IgD-negative memory B cell (primary cell): ENCODE results near the gene SHROOM2. TPM values are rescaled to one million over a fixed set of nuclear protein-coding genes. Genes with fewer than 3 reads are reported as not detected.

Experiments
- H3K27ac Mint-ChIP-seq, 3 donors: one replicate each; pipeline ENCODE4 v1.8.0; 2020 to 2022; ENCODE audit warnings: mild to moderate bottlenecking in 3 of 3, mixed read lengths in 3 of 3, moderate library complexity in 1 of 3
- H3K27me3 Mint-ChIP-seq: one replicate; pipeline ENCODE4 v1.8.0; 2021; ENCODE audit warnings: mixed read lengths
- H3K36me3 Mint-ChIP-seq: one replicate; pipeline ENCODE4 v1.8.0; 2020; ENCODE audit warnings: mild to moderate bottlenecking, mixed read lengths
- H3K4me1 Mint-ChIP-seq, 3 donors: one replicate each; pipeline ENCODE4 v1.8.0; 2020 to 2022; ENCODE audit warnings: mixed read lengths in 3 of 3, mild to moderate bottlenecking in 1 of 3
- H3K4me3 Mint-ChIP-seq, 4 donors: one replicate each; pipeline ENCODE4 v1.8.0; 2020 to 2022; ENCODE audit warnings: mild to moderate bottlenecking in 4 of 4, mixed read lengths in 4 of 4, moderate library complexity in 3 of 4
- H3K9me3 Mint-ChIP-seq, 3 donors: one replicate each; pipeline ENCODE4 v1.8.0; 2020 to 2021; ENCODE audit warnings: mixed read lengths in 3 of 3, mild to moderate bottlenecking in 1 of 3
- polyA plus RNA-seq: library from polyadenylated mRNA; unstranded; fragments of 300-500 nt; fragmentation: Illumina TruSeq; gene quantifications from one replicate; pipeline ENCODE4 v1.2.3, GENCODE V29; 2021

Gene SHROOM2
- polyA plus RNA-seq, 1 donor from 2014 or later = not detected

DNA sequence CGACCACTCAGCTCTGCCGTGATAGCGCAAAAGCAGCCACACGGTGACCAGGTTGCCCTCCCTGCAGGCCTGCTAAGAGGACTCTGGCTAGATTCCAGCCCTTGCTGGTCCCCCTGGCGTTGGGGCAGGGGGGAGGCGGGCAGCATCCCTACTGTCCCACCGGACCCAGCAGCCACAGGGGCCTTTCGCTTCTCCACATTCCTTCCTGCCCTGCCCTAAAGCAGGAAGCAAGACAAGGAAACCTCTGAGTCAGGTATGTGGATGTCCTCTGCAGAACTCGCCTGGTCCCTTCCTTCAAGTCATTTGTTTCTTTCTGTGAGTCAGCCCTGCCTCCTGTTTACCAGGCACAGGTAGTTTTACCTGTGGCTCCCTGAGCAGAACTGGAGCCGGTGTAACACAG is 120.7 kb downstream of the SHROOM2 start:
- no peak overlapping the region for H3K4me3 Mint-ChIP-seq
- peaks cover 1% of the 10 kb centered on the region for H3K36me3 Mint-ChIP-seq
- no peaks in the 10 kb centered on the region for H3K9me3 Mint-ChIP-seq
- no peaks in the 10 kb centered on the region for H3K4me1 Mint-ChIP-seq
- no peaks in the 10 kb centered on the region for H3K27me3 Mint-ChIP-seq
- H3K27ac Mint-ChIP-seq = no peak overlapping the region

DNA sequence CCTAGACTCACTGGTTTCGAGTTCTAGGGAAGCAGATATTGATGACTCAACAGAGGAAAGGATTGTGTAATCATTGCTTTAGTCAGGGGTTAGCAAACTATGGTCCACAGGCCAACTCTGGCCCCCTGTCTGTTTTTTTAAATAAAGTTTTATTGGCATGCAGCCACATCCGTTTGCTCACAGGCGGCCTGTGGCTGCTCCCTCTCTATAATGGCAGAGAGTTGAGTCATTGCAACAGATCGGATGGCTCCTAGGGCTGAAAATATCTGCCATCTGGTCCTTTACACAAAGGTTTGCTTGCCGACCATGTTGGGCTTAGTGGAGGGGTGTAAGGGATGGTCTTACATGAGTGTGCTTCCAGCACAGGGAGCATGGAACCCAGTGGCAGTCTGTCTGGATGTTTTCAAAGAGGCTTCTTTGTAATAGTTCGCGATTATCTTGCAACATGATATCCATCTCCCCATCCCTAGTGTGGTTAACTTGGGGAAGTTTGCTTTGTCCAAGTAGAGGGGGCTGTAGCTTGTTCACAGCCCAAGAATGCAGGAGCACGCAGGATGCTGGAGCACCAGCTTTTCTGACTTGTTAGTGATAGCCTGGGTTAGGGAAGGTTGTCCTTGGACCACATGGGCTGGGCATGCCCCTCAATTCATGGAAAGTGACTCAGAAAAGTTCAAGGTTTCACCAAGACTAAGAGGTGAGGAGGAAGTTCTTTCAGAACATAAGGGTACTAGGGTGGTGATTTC is 121.6 kb downstream of the SHROOM2 start:
- Mint-ChIP-seq H3K4me1 (peaks cover 0 to 2% (median 0%) of the 10 kb centered on the region in 3 donors), H3K9me3 (no peaks in the 10 kb centered on the region), H3K27ac (no peak overlapping the region), H3K27me3 (no peaks in the 10 kb centered on the region), H3K36me3 (peaks cover 1% of the 10 kb centered on the region), H3K4me3 (no peak overlapping the region)

DNA sequence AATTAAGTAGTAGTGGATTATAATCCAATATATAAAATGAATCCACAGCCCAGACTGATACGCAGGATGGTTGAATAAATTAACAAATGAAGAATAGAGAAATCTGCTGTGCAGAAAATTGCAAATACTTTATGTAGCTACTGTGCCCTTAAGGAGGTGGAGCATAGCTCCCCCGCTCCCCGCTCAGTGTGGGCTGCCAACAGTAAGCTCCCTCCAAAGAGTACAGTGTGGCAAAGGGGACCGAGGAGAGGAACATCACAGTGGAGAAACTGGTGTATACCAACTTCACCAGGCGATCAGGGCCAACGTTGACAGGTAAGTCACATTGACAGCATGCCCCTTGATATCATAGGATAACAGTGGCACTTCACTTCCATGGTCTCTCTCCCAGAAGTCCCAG is 123.0 kb downstream of the SHROOM2 start:
- H3K9me3 Mint-ChIP-seq = no peaks in the 10 kb centered on the region

DNA sequence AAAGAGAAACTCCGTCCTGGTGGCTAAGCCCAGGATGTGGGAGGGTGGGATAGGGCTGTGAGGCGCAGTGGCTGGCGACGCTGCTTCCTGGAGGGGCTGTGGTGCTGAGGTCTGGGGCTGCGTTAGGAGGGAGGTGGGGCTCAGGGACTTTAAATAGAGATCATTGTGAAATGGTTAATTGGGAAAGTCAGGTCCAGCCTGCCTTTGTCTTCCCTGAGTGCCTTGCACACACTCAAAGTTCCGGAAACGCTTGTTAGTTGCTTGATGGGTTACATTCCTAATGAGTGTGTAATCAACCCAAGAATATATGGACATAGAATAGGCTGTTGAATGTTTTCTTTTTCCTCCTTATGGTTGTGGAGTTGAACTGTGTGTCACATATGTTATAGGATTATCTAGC is 125.3 kb downstream of the SHROOM2 start:
- Mint-ChIP-seq H3K4me3 (no peak overlapping the region), H3K27ac (no peak overlapping the region), H3K4me1 (peaks cover 0 to 2% (median 0%) of the 10 kb centered on the region in 3 donors), H3K36me3 (peaks cover 1% of the 10 kb centered on the region), H3K9me3 (no peaks in the 10 kb centered on the region), H3K27me3 (no peaks in the 10 kb centered on the region)

More for the DNA sequence above, 123.0 kb downstream of the SHROOM2 start:
- Mint-ChIP-seq H3K4me1 (peaks cover 0 to 2% (median 0%) of the 10 kb centered on the region in 3 donors), H3K36me3 (peaks cover 1% of the 10 kb centered on the region), H3K4me3 (no peak overlapping the region), H3K27me3 (no peaks in the 10 kb centered on the region), H3K27ac (no peak overlapping the region)

DNA sequence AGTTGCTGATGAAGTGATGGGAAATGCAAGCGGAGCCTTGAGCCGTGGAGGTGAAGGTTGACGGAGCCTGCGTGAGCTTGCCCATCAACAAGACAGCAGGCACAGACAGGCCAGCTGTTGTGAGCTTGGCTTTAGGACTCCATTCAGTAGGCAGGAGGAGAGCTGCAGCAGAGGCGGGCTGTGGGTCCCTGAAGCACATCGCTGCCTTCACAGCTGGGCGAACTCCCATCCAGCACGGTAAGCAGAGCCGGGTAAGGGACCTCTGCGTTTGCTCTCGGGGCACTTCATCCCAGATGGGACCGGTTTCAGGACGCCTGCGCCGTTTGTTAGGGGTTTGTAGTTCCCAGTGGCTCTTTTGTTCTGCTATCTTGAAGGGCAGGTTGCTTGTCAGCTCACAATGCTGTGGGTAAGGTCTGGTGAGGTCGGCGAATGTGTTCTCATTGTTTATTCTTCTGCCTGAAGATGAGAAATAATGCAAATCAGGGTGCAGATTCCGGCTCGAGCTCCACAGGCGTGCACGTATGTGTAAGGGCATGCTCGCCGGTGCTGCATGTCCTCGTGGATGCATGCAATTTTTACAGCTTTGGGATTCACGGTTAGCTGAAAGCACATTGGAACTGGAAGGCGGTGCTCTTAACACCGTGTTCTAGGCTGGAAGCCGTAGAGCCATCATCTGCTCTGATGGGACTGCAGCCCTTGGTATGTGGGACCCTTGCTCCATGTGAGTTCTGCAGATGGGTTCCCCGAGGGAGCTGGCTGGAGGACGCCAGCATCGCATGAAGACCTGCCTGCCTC is 126.3 kb downstream of the SHROOM2 start:
- peaks cover 1% of the 10 kb centered on the region for H3K36me3 Mint-ChIP-seq
- H3K4me1 Mint-ChIP-seq = peaks cover 0 to 2% (median 0%) of the 10 kb centered on the region in 3 donors
- no peaks in the 10 kb centered on the region for H3K9me3 Mint-ChIP-seq
- H3K4me3 Mint-ChIP-seq = peak overlapping the region in 3 of 4 donors; percentile 4 to 35 (median 7)
- H3K27me3 Mint-ChIP-seq = no peaks in the 10 kb centered on the region
- H3K27ac Mint-ChIP-seq = no peak overlapping the region

DNA sequence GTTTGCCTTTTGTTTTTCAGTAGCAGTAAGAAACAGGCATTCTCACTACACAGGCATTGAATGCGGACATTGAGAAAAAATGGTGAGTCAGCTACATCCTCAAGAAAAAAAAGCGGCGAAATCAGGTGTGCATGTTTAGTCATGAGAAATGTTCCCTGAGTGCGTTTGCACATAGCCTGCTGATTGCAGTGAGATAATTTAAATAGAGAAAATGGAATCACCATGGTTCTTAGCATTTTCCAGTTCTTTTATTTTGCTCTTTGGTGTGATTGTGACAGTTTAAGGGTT is 126.9 kb downstream of the SHROOM2 start:
- H3K27ac Mint-ChIP-seq = no peak overlapping the region
- no peaks in the 10 kb centered on the region for H3K9me3 Mint-ChIP-seq

DNA sequence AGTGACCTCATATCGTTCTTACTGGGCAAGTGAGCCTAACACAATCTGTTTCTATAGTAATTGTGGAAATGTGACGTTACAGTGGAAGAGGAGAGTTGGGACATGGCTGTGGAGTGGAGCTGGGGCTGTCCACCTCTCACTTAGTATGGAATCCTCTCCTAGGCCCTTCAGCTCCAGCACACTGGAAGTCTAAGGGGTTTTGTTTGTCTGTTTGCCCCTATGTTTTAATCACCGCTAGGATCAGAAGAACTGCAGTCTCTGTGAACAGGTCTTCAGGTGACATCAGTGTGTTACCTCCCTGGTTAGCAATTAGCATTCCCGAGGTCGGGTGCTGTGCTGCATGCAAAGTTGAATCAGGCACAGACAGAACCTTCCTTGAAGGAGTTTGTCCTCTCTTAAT is 131.6 kb downstream of the SHROOM2 start:
- Mint-ChIP-seq H3K27me3 (no peaks in the 10 kb centered on the region), H3K9me3 (peaks cover 0 to 3% (median 1%) of the 10 kb centered on the region in 3 donors), H3K4me3 (no peak overlapping the region), H3K4me1 (no peaks in the 10 kb centered on the region), H3K27ac (no peak overlapping the region), H3K36me3 (no peaks in the 10 kb centered on the region)

More for the DNA sequence above, 126.9 kb downstream of the SHROOM2 start:
- no peak overlapping the region for H3K4me3 Mint-ChIP-seq
- no peaks in the 10 kb centered on the region for H3K27me3 Mint-ChIP-seq
- peaks cover under 1% of the 10 kb centered on the region for H3K36me3 Mint-ChIP-seq
- peaks cover 0 to 2% (median 0%) of the 10 kb centered on the region in 3 donors for H3K4me1 Mint-ChIP-seq

DNA sequence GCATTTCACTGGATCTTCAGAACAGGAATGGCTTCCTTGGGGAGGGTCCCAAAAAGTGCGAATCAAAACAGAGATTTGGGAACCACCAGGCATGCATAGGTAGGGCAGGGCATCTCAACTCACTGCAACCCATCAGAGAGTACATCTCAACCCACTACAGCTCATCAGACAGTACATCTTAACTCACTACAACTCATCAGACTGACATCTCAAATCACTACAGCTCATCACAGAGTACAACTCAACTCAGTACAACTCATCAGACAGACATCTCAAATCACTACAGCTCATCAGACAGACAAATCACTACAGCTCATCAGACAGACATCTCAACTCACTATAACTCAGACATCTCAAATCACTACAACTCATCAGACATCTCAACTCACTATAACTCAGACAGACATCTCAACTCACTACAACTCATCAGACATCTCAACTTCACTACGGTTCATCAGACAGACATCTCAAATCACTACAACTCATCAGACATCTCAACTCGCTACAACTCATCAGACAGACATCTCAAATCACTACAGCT is 133.5 kb downstream of the SHROOM2 start:
- Mint-ChIP-seq H3K27ac (no peak overlapping the region), H3K4me3 (no peak overlapping the region), H3K27me3 (no peaks in the 10 kb centered on the region), H3K9me3 (peaks cover 0 to 3% (median 1%) of the 10 kb centered on the region in 3 donors), H3K4me1 (no peaks in the 10 kb centered on the region), H3K36me3 (no peaks in the 10 kb centered on the region)

DNA sequence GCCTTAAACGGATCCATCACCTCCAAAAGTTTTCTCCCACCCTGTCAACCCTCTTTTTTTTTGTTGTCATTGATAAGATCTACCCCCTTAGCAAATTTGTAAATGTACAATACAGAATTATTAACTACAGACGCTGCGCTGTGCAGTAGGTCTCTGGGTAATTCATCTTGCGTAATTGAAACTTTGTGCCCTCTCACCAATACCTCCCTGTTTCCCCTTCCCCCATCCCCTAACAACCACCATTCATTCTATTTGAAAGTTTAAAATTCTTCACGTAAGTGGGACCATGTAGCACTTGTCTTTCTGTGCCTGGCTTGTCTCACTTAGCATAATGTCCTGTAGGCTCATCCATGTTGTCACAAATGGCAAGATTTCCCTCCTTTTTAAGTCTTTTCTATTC is 135.2 kb downstream of the SHROOM2 start:
- peaks cover 1% of the 10 kb centered on the region for H3K27me3 Mint-ChIP-seq
- H3K36me3 Mint-ChIP-seq = no peaks in the 10 kb centered on the region
- H3K9me3 Mint-ChIP-seq = peaks cover 0 to 3% (median 1%) of the 10 kb centered on the region in 3 donors
- H3K4me1 Mint-ChIP-seq = no peaks in the 10 kb centered on the region
- H3K4me3 Mint-ChIP-seq = no peak overlapping the region
- H3K27ac Mint-ChIP-seq = no peak overlapping the region

DNA sequence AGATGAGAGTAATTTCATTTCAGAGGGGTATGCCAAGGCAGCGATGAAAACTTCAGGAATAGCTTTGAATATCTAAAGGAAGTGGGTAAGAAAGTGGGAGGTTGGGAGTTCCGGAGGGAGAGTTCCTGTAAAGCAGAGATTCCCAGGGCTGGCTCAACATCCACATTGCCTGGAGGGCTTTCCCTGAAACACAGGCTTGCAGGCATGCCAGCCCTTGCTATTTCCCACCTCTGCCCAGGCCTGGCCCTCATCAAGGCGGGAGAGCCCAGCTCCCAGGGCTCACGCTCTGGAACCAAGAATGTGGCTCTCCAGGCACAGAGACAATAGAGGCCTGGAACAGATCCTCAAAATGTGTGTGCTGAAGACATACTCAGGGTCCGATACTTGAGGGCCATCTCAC is 137.1 kb downstream of the SHROOM2 start:
- Mint-ChIP-seq H3K4me3 (no peak overlapping the region), H3K4me1 (no peaks in the 10 kb centered on the region), H3K27me3 (peaks cover 4% of the 10 kb centered on the region), H3K27ac (no peak overlapping the region), H3K36me3 (no peaks in the 10 kb centered on the region), H3K9me3 (peaks cover 0 to 3% (median 1%) of the 10 kb centered on the region in 3 donors)

DNA sequence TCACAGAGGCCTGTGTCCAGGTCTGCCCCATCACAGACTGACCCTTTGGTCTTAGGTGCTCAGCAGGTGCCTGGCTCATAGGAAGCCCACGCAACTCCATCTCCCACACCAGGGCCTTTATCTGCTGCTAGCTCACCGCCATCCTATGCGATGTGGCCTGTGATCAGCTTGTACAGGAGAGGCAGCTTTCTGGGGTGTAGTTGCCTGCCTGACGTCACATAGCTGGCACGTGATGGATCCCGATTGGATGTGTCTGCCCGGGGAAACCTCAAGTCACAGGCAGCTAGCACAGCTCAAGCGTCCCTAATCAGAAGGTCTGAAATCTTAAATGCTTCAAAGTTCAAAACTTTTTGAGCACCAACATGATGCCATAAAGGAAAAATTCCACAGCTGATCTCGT is 139.8 kb downstream of the SHROOM2 start:
- no peaks in the 10 kb centered on the region for H3K36me3 Mint-ChIP-seq
- H3K4me1 Mint-ChIP-seq = no peaks in the 10 kb centered on the region
- peaks cover 0 to 6% (median 1%) of the 10 kb centered on the region in 3 donors for H3K9me3 Mint-ChIP-seq
- no peak overlapping the region for H3K4me3 Mint-ChIP-seq
- peaks cover 4% of the 10 kb centered on the region for H3K27me3 Mint-ChIP-seq
- H3K27ac Mint-ChIP-seq = peak overlapping the region in 1 of 3 donors; percentile 28

DNA sequence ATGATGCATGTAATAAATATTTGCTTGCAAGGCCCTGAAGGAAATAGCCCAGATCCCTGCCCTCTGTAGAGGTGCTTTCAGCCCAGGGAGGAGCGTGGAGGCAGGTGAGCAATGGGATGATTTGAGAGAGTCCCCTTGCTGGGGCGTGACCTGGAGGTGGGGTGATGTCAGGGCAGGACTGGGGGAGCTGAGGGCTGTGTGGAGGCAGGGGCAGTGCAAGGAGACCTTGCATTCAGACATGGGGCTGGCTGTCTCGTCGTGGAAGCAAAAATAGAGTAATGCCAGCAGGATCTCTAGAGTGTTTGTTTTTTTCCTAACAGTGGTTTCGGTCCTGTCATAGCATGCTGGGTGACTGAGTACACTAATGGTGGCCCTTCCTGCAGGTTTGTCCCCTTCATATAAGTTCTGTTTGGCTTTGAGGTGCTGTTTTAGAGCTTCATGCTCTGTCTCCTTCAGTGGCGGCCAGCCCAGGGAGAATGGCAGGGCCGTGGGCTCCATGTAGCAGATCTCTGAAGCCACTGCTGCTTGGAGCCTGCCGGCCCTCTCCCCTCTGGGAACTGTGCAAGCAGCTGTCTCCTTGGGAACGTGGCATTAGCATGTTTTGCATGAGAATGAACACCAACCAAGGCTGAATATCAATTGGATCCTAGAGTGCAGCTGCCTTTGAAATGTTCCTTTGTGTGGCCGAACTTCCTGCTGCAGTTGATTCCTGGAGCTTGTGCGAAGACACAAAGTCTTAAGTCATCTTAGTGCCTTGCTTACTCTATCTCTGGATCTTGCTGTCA is 141.7 kb downstream of the SHROOM2 start:
- H3K4me1 Mint-ChIP-seq = no peaks in the 10 kb centered on the region
- H3K9me3 Mint-ChIP-seq = peaks cover 0 to 6% (median 0%) of the 10 kb centered on the region in 3 donors
- peak overlapping the region in 1 of 3 donors; percentile 75 for H3K27ac Mint-ChIP-seq
- peaks cover 4% of the 10 kb centered on the region for H3K27me3 Mint-ChIP-seq
- no peaks in the 10 kb centered on the region for H3K36me3 Mint-ChIP-seq
- H3K4me3 Mint-ChIP-seq = no peak overlapping the region

DNA sequence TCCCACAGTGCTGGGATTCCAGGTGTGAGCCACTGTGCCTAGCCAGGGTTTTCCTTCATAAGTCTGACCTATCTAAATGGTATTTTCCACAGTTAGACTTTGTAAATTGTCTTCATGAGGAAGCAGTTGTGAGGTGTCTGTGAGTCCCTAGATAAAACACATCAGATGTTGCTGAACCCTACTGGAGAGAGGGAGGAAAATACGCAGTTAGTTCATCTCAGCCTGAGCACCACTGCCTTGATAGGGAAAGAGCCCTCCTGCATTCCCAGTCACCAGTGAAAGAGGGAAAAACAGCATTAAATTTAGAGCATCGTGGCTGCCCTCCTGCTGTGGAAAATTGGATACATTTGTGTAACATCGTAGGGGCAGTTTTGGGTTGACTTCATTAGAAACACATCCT is 149.2 kb downstream of the SHROOM2 start:
- peaks cover 2% of the 10 kb centered on the region for H3K27me3 Mint-ChIP-seq
- no peak overlapping the region for H3K27ac Mint-ChIP-seq
- no peaks in the 10 kb centered on the region for H3K36me3 Mint-ChIP-seq
- no peaks in the 10 kb centered on the region for H3K9me3 Mint-ChIP-seq
- H3K4me3 Mint-ChIP-seq = no peak overlapping the region
- H3K4me1 Mint-ChIP-seq = no peaks in the 10 kb centered on the region

DNA sequence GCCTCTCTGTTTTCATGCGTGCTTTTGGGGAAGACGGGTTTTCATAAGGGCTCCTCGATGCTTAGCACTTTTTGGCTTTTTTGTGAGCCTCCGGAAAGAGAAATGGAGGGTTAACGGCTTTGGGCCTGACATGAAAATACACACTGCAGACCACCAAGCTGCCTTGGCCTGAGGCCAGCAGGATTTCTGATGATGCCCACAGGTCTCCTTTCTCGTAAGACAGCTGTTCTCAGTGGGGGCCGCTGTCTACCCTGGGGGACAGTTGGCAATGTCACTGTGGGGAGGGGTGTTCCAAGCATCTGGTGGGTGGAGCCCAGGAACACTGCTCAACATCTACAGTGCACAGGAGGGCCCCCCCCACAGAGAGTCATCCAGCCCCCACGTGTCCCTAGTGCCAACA is 151.5 kb downstream of the SHROOM2 start:
- no peaks in the 10 kb centered on the region for H3K36me3 Mint-ChIP-seq
- peaks cover 0 to 3% (median 0%) of the 10 kb centered on the region in 3 donors for H3K9me3 Mint-ChIP-seq
- H3K4me1 Mint-ChIP-seq = peaks cover 6 to 8% (median 6%) of the 10 kb centered on the region in 3 donors
- H3K27me3 Mint-ChIP-seq = peaks cover 5% of the 10 kb centered on the region
- H3K27ac Mint-ChIP-seq = no peak overlapping the region
- no peak overlapping the region for H3K4me3 Mint-ChIP-seq

DNA sequence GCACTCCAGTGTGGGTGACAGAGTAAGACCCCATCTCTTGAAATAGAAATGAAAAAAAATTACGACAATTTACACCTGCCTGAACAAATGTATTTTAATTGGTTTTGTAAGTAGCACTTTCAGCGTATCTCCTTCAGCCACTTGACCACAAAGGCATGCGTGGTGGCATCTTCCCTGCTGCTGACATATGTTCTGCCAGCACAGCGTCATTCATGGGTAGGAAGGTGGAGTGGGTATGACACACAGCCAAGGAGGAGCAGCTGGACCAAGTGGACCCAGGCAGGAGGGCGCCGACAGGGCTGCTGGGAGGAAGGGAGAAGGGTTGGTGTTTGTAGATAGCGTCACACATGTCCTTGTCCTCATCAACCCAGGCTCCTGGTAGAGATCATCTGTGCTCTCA is 152.3 kb downstream of the SHROOM2 start:
- no peak overlapping the region for H3K4me3 Mint-ChIP-seq
- peaks cover 0 to 3% (median 2%) of the 10 kb centered on the region in 3 donors for H3K9me3 Mint-ChIP-seq
- no peaks in the 10 kb centered on the region for H3K36me3 Mint-ChIP-seq
- peak overlapping the region in 1 of 3 donors; percentile 32 for H3K27ac Mint-ChIP-seq
- peaks cover 5% of the 10 kb centered on the region for H3K27me3 Mint-ChIP-seq
- H3K4me1 Mint-ChIP-seq = peaks cover 6 to 8% (median 6%) of the 10 kb centered on the region in 3 donors
